Omental fat pad (tissue), 4 donors: Measurements from ENCODE around the gene UBE2E2. TPM values are rescaled to one million over a fixed set of nuclear protein-coding genes. Genes with fewer than 3 reads are reported as not detected.
A peak's percentile ranks its signal among the peaks of the same experiment; 100 is the strongest.

Source experiments
- ATAC-seq: fragments of 150-250 bp; one replicate; pipeline ENCODE4 v1.9.1; 2016; ENCODE audit warnings: mild to moderate bottlenecking, moderate library complexity; ENCODE audit not compliant: low FRiP score
- DNase-seq: peaks from one replicate; pipeline ENCODE4 v3.0.0-alpha.2; 2019; ENCODE audit warnings: low spot score
- CTCF ChIP-seq, 3 donors: fragments of 450-650 bp; IDR thresholded peaks; one replicate each; pipeline ENCODE4 v1.5.1; 2016 to 2017; ENCODE audit warnings: antibody characterized with exemption in 3 of 3, mild to moderate bottlenecking in 3 of 3, moderate library complexity in 2 of 3
- total RNA-seq, 4 donors: library from RNA; depleted of rRNA; stranded (reverse); fragments of >200 nt; gene quantifications; one replicate each; pipeline ENCODE4 v1.1.0, GENCODE V29; 2016

Gene UBE2E2
- total RNA-seq, 4 donors from 2014 or later, result 25.9 to 93.4 (median 73.9) TPM

- no peak for TF ChIP-seq CTCF (IDR thresholded peaks at IDR 0.05)
- DNase-seq (no peak), ATAC-seq (no peak)
Measured at GRCh38 chr3:23479026-23479425, 275.9 kb downstream of the UBE2E2 start.

- TF ChIP-seq CTCF (IDR thresholded peaks at IDR 0.05), result no peak
- DNase-seq, result no peak
- no peak for ATAC-seq
Measured at GRCh38 chr3:23479615-23480328, 276.6 kb downstream of the UBE2E2 start.

GRCh38 chr3:23480329-23480714 lies 277.2 kb downstream of the UBE2E2 start:
- ATAC-seq, result no peak
- TF ChIP-seq CTCF (IDR thresholded peaks at IDR 0.05), result no peak

GRCh38 chr3:23481011-23481615 lies 278.0 kb downstream of the UBE2E2 start:
- ATAC-seq, result no peak
- DNase-seq, result no peak
- TF ChIP-seq CTCF (IDR thresholded peaks at IDR 0.05), result no peak

More at GRCh38 chr3:23480329-23480714, 277.2 kb downstream of the UBE2E2 start:
- DNase-seq, result no peak

- ATAC-seq, result peak; percentile 16
- DNase-seq, result no peak
- TF ChIP-seq CTCF (IDR thresholded peaks at IDR 0.05), result no peak
Measured at GRCh38 chr3:23481616-23482278, 278.6 kb downstream of the UBE2E2 start.

- no peak for ATAC-seq
- no peak for TF ChIP-seq CTCF (IDR thresholded peaks at IDR 0.05)
- no peak for DNase-seq
Measured at GRCh38 chr3:23484386-23484785, 281.3 kb downstream of the UBE2E2 start.
